ENCODE measurements around the gene JDP2. TPM values are rescaled to one million over a fixed set of nuclear protein-coding genes. Genes with fewer than 3 reads are reported as not detected.

The JDP2 gene
- total and polyA plus RNA-seq, 2 donors (not counting 1 experiment from before 2014, with no cell fraction given), result 7.9 to 17.9 TPM

- Histone ChIP-seq H3K4me3 (ENCODE audit: control extremely low read depth in 1 of 5, extremely low read depth in 1 of 5, insufficient read depth in 1 of 5, low read depth in 2 of 5, low read length in 4 of 5) (no peak overlapping the region), H3K4me2 (replicated peaks; ENCODE audit: low read depth, low read length, poor library complexity, severe bottlenecking) (no peak overlapping the region), H3K9me3 (ENCODE audit: control extremely low read depth in 1 of 3, control insufficient read depth in 2 of 3, insufficient read depth in 1 of 3, low read length in 2 of 3) (no peaks in the 10 kb centered on the region), H3K27me3 (replicated peaks in 1 of 4; ENCODE audit: control extremely low read depth in 1 of 4, control insufficient read depth in 3 of 4, insufficient read depth in 4 of 4, low read length in 3 of 4) (no peaks in the 10 kb centered on the region), H3K79me2 (ENCODE audit: control insufficient read depth, insufficient read depth, low read length) (peaks cover 2% of the 10 kb centered on the region), H3K27ac (ENCODE audit: low read length in 2 of 2) (no peak overlapping the region), H3K9ac (ENCODE audit: low read length) (no peak overlapping the region), H4K20me1 (ENCODE audit: control insufficient read depth, insufficient read depth, low read length, poor library complexity, severe bottlenecking) (no peaks in the 10 kb centered on the region), H3K36me3 (replicated peaks in 1 of 2; ENCODE audit: control extremely low read depth in 1 of 2, control insufficient read depth in 1 of 2, extremely low read depth in 1 of 2, insufficient read depth in 2 of 2, low read length in 1 of 2) (peaks cover 0 to 27% of the 10 kb centered on the region in 2 experiments), H2AFZ (ENCODE audit: insufficient read depth, low read depth, low read length, poor library complexity, severe bottlenecking) (no peak overlapping the region), H3K4me1 (ENCODE audit: control insufficient read depth in 2 of 2, insufficient read depth in 2 of 2, low read length in 2 of 2) (peaks cover 6 to 20% of the 10 kb centered on the region in 2 donors)
- Mint-ChIP-seq H3K27me3 (no peaks in the 10 kb centered on the region), H3K27ac (no peak overlapping the region), H3K4me3 (no peak overlapping the region), H3K4me1 (peaks cover 15% of the 10 kb centered on the region), H3K9me3 (ENCODE audit: insufficient read depth) (no peaks in the 10 kb centered on the region)
- 92% methylated on average over 9 of the region's 10 CpGs for WGBS (ENCODE audit: insufficient coverage)
- DNase-seq, result no peak
- CTCF ChIA-PET, result interaction anchor here (1.0 to 2.0 kb wide), 2 partner anchors 23 to 31 kb away, joined by 3 to 6 read pairs; no protein-coding TSS in a partner anchor
- POLR2A ChIA-PET, result no interaction called here
- TF ChIP-seq CTCF (IDR thresholded peaks at IDR 0.05) (no peak), EZH2 (IDR thresholded peaks at IDR 0.05; ENCODE audit: borderline replicate concordance, insufficient read depth, low read depth, low read length, poor library complexity, severe bottlenecking) (no peak)
- intact Hi-C loops (cut with micrococcal nuclease), result no loop called here
- ATAC-seq (ENCODE audit: low read depth), result no peak
These were observed 29.9 kb downstream of the JDP2 start for GRCh38 chr14:75457648-75458165.

DNA sequence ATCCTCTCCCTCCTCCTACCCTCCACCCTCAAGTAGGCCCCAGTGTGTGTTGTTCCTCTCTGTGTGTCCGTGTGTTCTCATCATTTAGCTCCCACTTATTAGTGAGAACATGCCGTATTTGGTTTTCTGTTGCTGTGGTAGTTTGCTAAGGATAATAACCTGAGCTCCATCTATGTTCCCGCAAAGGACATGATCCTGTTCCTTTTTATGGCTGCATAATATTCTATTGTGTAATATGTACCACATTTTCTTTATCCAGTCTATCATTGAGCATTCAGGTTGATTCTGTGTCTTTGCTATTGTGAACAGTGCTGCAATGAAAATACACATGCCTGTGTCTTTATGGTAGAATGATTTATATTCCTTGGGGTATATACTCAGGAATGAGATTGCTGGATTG is 30.5 kb downstream of the JDP2 start:
- H3K79me2 ChIP-seq (ENCODE audit: control insufficient read depth, insufficient read depth, low read length), result peaks cover 2% of the 10 kb centered on the region

More for the DNA sequence above, 30.5 kb downstream of the JDP2 start:
- Histone ChIP-seq H3K36me3 (replicated peaks in 1 of 2; ENCODE audit: control extremely low read depth in 1 of 2, control insufficient read depth in 1 of 2, extremely low read depth in 1 of 2, insufficient read depth in 2 of 2, low read length in 1 of 2) (peaks cover 0 to 30% of the 10 kb centered on the region in 2 experiments), H3K27me3 (replicated peaks in 1 of 4; ENCODE audit: control extremely low read depth in 1 of 4, control insufficient read depth in 3 of 4, insufficient read depth in 4 of 4, low read length in 3 of 4) (no peaks in the 10 kb centered on the region), H3K4me3 (ENCODE audit: control extremely low read depth in 1 of 5, extremely low read depth in 1 of 5, insufficient read depth in 1 of 5, low read depth in 2 of 5, low read length in 4 of 5) (no peak overlapping the region), H3K9me3 (ENCODE audit: control extremely low read depth in 1 of 3, control insufficient read depth in 2 of 3, insufficient read depth in 1 of 3, low read length in 2 of 3) (no peaks in the 10 kb centered on the region), H3K27ac (ENCODE audit: low read length in 2 of 2) (no peak overlapping the region), H2AFZ (ENCODE audit: insufficient read depth, low read depth, low read length, poor library complexity, severe bottlenecking) (no peak overlapping the region), H3K9ac (ENCODE audit: low read length) (no peak overlapping the region), H3K4me2 (replicated peaks; ENCODE audit: low read depth, low read length, poor library complexity, severe bottlenecking) (no peak overlapping the region), H4K20me1 (ENCODE audit: control insufficient read depth, insufficient read depth, low read length, poor library complexity, severe bottlenecking) (no peaks in the 10 kb centered on the region), H3K4me1 (ENCODE audit: control insufficient read depth in 2 of 2, insufficient read depth in 2 of 2, low read length in 2 of 2) (peaks cover 6 to 20% of the 10 kb centered on the region in 2 donors)
- ChIA-PET CTCF (interaction anchor here (2.0 kb wide), 1 partner anchor 31 kb away, joined by 6 read pairs; no protein-coding TSS in a partner anchor), POLR2A (no interaction called here)
- intact Hi-C loops (cut with micrococcal nuclease), result no loop called here
- H3K27ac Mint-ChIP-seq, result no peak overlapping the region
- no peaks in the 10 kb centered on the region for H3K9me3 Mint-ChIP-seq (ENCODE audit: insufficient read depth)
- no peak for DNase-seq
- TF ChIP-seq EZH2 (IDR thresholded peaks at IDR 0.05; ENCODE audit: borderline replicate concordance, insufficient read depth, low read depth, low read length, poor library complexity, severe bottlenecking) (no peak), CTCF (IDR thresholded peaks at IDR 0.05) (no peak)
- H3K27me3 Mint-ChIP-seq, result no peaks in the 10 kb centered on the region
- WGBS (ENCODE audit: insufficient coverage), result no CpG with 5 or more reads among the region's 3 CpGs
- H3K4me3 Mint-ChIP-seq, result no peak overlapping the region
- no peak for ATAC-seq (ENCODE audit: low read depth)
- peaks cover 15% of the 10 kb centered on the region for H3K4me1 Mint-ChIP-seq

Measured in B cell (primary cell).